IMR-90 (cell line): ENCODE results near the gene CLOCK. TPM values are rescaled to one million over a fixed set of nuclear protein-coding genes. Genes with fewer than 3 reads are reported as not detected.

Experiments
- ATAC-seq: fragments of 200-7000 bp; cut with Tn5 transposase; 2 replicates; pipeline ENCODE4 v1.9.1; 2020; ENCODE audit warnings: low read depth, mild to moderate bottlenecking, moderate library complexity
- BruUV-seq: library from RNA; stranded (reverse); fragments of 400-500 nt; replicated peaks from 2 replicates; lab custom pipeline; 2021; lab: Mats Ljungman, UMichigan
- CTCF ChIA-PET: fragments of 300-600 bp; formaldehyde crosslinking; extraction: SDS; loops from one replicate; lab custom pipeline; 2021; ENCODE audit warnings: antibody characterized with exemption; lab: Yijun Ruan, JAX
- POLR2A ChIA-PET: fragments of 300-600 bp; sonication (Branson Sonifier 250); formaldehyde crosslinking; loops from one replicate; lab custom pipeline; 2022; ENCODE audit warnings: antibody characterized with exemption; ENCODE audit not compliant: unreplicated experiment; lab: Charles Lee
- DNase-seq: peaks from one replicate; pipeline ENCODE4 v3.0.0; 2013
- H2AFZ ChIP-seq: replicated peaks from 2 replicates; pipeline ENCODE3; 2013; ENCODE audit warnings: low read length, mild to moderate bottlenecking; ENCODE audit not compliant: poor library complexity
- H2AK5ac ChIP-seq: 2 replicates; pipeline ENCODE4 v1.6.1; 2013; ENCODE audit warnings: low read depth, low read length, inconsistent platforms
- H2AK9ac ChIP-seq: replicated peaks from 2 replicates; pipeline ENCODE3; 2013; ENCODE audit warnings: mild to moderate bottlenecking, low read depth, low read length, moderate library complexity; ENCODE audit not compliant: poor library complexity
- H2BK120ac ChIP-seq: 2 replicates; pipeline ENCODE4 v1.6.1; 2013; ENCODE audit warnings: low read depth, low read length, inconsistent platforms
- H2BK15ac ChIP-seq: 3 replicates; pipeline ENCODE4 v1.6.1; 2013; ENCODE audit warnings: low read depth, low read length, inconsistent platforms
- H2BK20ac ChIP-seq: 2 replicates; pipeline ENCODE4 v1.6.1; 2013; ENCODE audit warnings: low read depth, mild to moderate bottlenecking, inconsistent platforms, low read length, moderate library complexity
- H2BK5ac ChIP-seq: 2 replicates; pipeline ENCODE4 v1.6.1; 2013; ENCODE audit warnings: mild to moderate bottlenecking, low read depth, low read length, inconsistent platforms; ENCODE audit not compliant: poor library complexity, severe bottlenecking
- H3K14ac ChIP-seq: replicated peaks from 2 replicates; pipeline ENCODE4 v1.6.1; 2013; ENCODE audit warnings: low read depth, low read length, inconsistent platforms
- H3K18ac ChIP-seq: 2 replicates; pipeline ENCODE4 v1.6.1; 2013; ENCODE audit warnings: low read depth, low read length, control low read depth
- H3K23ac ChIP-seq: 2 replicates; pipeline ENCODE4 v1.6.1; 2013; ENCODE audit warnings: low read depth, low read length, inconsistent platforms
- H3K27ac ChIP-seq: 2 replicates; pipeline ENCODE4 v1.5.1; 2013; ENCODE audit warnings: mild to moderate bottlenecking, control low read depth, low read length; ENCODE audit not compliant: insufficient read depth
- H3K27me3 ChIP-seq: 2 replicates; pipeline ENCODE4 v1.6.1; 2013; ENCODE audit warnings: low read length; ENCODE audit not compliant: control insufficient read depth, insufficient read depth
- H3K36me3 ChIP-seq: 2 replicates; pipeline ENCODE4 v1.6.1; 2013; ENCODE audit warnings: low read length, mixed read lengths; ENCODE audit not compliant: control insufficient read depth, insufficient read depth
- H3K4ac ChIP-seq: 2 replicates; pipeline ENCODE4 v1.6.1; 2013; ENCODE audit warnings: low read depth, low read length, inconsistent platforms
- H3K4me1 ChIP-seq: 2 replicates; pipeline ENCODE4 v1.6.1; 2013; ENCODE audit warnings: low read length, mixed read lengths; ENCODE audit not compliant: control insufficient read depth, insufficient read depth
- H3K4me2 ChIP-seq: 2 replicates; pipeline ENCODE4 v1.6.1; 2013; ENCODE audit warnings: low read depth, mild to moderate bottlenecking, control low read depth, low read length, moderate library complexity
- H3K4me3 ChIP-seq: 2 replicates; pipeline ENCODE4 v1.5.1; 2013; ENCODE audit warnings: low read depth, mild to moderate bottlenecking, control low read depth, low read length, moderate library complexity; ENCODE audit not compliant: insufficient read depth
- H3K56ac ChIP-seq: 2 replicates; pipeline ENCODE4 v1.6.1; 2013; ENCODE audit warnings: low read length, inconsistent platforms; ENCODE audit not compliant: insufficient read depth; ENCODE audit errors: extremely low read depth
- H3K79me1 ChIP-seq, 2 experiments: 2 replicates each; pipeline ENCODE4 v1.6.1; 2013; ENCODE audit warnings: low read length in 2 of 2, inconsistent platforms in 1 of 2, low read depth in 1 of 2
- H3K9ac ChIP-seq: 2 replicates; pipeline ENCODE4 v1.6.1; 2013; ENCODE audit warnings: low read depth, low read length, control low read depth
- H3K9me1 ChIP-seq: 2 replicates; pipeline ENCODE4 v1.6.1; 2013; ENCODE audit warnings: low read length, inconsistent platforms; ENCODE audit not compliant: insufficient read depth
- H3K9me3 ChIP-seq: 2 replicates; pipeline ENCODE4 v1.6.1; 2013; ENCODE audit warnings: low read length; ENCODE audit not compliant: control insufficient read depth, insufficient read depth
- H4K20me1 ChIP-seq: 2 replicates; pipeline ENCODE4 v1.6.1; 2013; ENCODE audit warnings: low read length, inconsistent platforms; ENCODE audit not compliant: insufficient read depth
- H4K5ac ChIP-seq: 2 replicates; pipeline ENCODE4 v1.6.1; 2013; ENCODE audit warnings: mild to moderate bottlenecking, low read depth, low read length, control low read depth
- H4K8ac ChIP-seq, 2 experiments: 2 replicates each; pipeline ENCODE4 v1.6.1; 2013; ENCODE audit warnings: low read depth in 2 of 2, low read length in 2 of 2, control low read depth in 1 of 2, inconsistent platforms in 1 of 2
- H4K91ac ChIP-seq: 2 replicates; pipeline ENCODE4 v1.6.1; 2013; ENCODE audit warnings: low read depth, low read length, inconsistent platforms; ENCODE audit not compliant: insufficient read depth
- CHD1 ChIP-seq: IDR thresholded peaks from 2 replicates; pipeline ENCODE4 v1.6.1; 2012; ENCODE audit warnings: low read depth, low read length, improper control_type of control experiment
- ELK1 ChIP-seq: fragments of 150-350 bp; IDR thresholded peaks from 2 replicates; pipeline ENCODE4 v1.6.1; 2016; ENCODE audit warnings: low read depth, mild to moderate bottlenecking, low read length, moderate library complexity, borderline replicate concordance
- dilution Hi-C: fragments of 300-500 bp; cut with HindIII; formaldehyde crosslinking; loops from one replicate; pipeline ENCODE4 v1.14.3; 2018; ENCODE audit warnings: low sequenced_read_pairs; ENCODE audit not compliant: unreplicated experiment
- in situ Hi-C: fragments of 300-500 bp; cut with MboI; formaldehyde crosslinking; loops from 3 replicates; pipeline ENCODE4 v1.14.3; 2019; ENCODE audit warnings: low sequenced_read_pairs, inconsistent platforms, mixed read lengths
- intact Hi-C: fragments of 100-400 bp; cut with micrococcal nuclease; formaldehyde crosslinking; loops from 2 replicates; pipeline ENCODE4 v1.10.0; 2022
- polyA plus RNA-seq, 3 experiments: library from polyadenylated mRNA; depleted of rRNA; stranded (reverse); fragments of >200 nt; gene quantifications; 2 replicates each; pipeline ENCODE4 v1.2.3, GENCODE V29; 2012; ENCODE audit warnings: low replicate concordance in 1 of 3
- total RNA-seq: library from RNA; depleted of rRNA; stranded (reverse); fragments of >200 nt; gene quantifications from 2 replicates; pipeline ENCODE4 v1.2.3, GENCODE V29; 2012

The CLOCK gene
- total and polyA plus RNA-seq, 2 of the 4 experiments (the other 2 are of a cell fraction): 7.3 to 53.4 TPM

GRCh38 chr4:55518442-55518841 is 28.3 kb downstream of the CLOCK start:
- H3K36me3 ChIP-seq: no peaks in the 10 kb centered on the region; the same call in 1 of the 2 replicates
- no peak overlapping the region for H3K18ac ChIP-seq
- H3K4ac ChIP-seq: no peak overlapping the region
- no peak overlapping the region for H2BK5ac ChIP-seq
- no peaks in the 10 kb centered on the region for H3K27me3 ChIP-seq
- no peak overlapping the region for H2BK15ac ChIP-seq
- no peak overlapping the region for H3K14ac ChIP-seq
- H3K4me1 ChIP-seq: no peaks in the 10 kb centered on the region
- ATAC-seq (no peak), DNase-seq (no peak)
- H3K23ac ChIP-seq: no peak overlapping the region
- no peak overlapping the region for H4K5ac ChIP-seq
- no peak overlapping the region for H2AK5ac ChIP-seq
- dilution Hi-C loops: no loop called here
- BruUV-seq: no TSS peak
- TF ChIP-seq CHD1 (no peak), ELK1 (no peak)
- H4K91ac ChIP-seq: no peak overlapping the region
- no peak overlapping the region for H2AK9ac ChIP-seq
- H3K27ac ChIP-seq: no peak overlapping the region
- no peak overlapping the region for H3K4me2 ChIP-seq
- ChIA-PET CTCF (no interaction called here), POLR2A (interaction anchor here (0.6 kb wide), 1 partner anchor 349 kb away, joined by 3 read pairs; no protein-coding TSS in a partner anchor)
- no peak overlapping the region for H2BK120ac ChIP-seq
- in situ Hi-C loops: no loop called here
- no peaks in the 10 kb centered on the region for H3K9me1 ChIP-seq
- no peak overlapping the region for H4K8ac ChIP-seq
- no peak overlapping the region for H3K4me3 ChIP-seq
- intact Hi-C loops: no loop called here
- no peak overlapping the region for H2AFZ ChIP-seq
- H3K79me1 ChIP-seq: peaks cover 6 to 37% of the 10 kb centered on the region in 2 experiments
- no peak overlapping the region for H3K56ac ChIP-seq
- H4K20me1 ChIP-seq: no peaks in the 10 kb centered on the region
- no peak overlapping the region for H2BK20ac ChIP-seq
- no peaks in the 10 kb centered on the region for H3K9me3 ChIP-seq
- H3K9ac ChIP-seq: no peak overlapping the region
